ENCODE data around the gene RAB30.

RAB30 gene

DNA sequence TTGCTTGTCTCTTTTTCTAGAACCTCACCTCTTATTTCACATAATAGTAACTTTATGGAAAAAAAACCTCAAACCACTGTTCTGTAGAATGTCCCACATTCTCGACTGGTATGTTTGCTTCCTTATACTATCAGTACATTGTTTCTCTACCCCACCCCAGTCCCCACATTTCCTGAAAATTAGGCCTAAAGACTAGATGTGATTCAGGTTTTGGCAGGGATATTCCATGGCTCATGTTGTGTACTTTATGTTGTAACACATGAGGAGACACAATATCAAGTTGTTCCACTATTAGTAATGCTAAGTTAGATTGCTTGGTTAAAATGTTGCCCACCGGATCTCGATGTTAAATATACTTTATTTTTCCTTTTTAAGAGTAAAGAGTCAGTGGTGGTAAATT lies 135.4 kb downstream of the RAB30 start:
- DNase-seq = no peak

DNA sequence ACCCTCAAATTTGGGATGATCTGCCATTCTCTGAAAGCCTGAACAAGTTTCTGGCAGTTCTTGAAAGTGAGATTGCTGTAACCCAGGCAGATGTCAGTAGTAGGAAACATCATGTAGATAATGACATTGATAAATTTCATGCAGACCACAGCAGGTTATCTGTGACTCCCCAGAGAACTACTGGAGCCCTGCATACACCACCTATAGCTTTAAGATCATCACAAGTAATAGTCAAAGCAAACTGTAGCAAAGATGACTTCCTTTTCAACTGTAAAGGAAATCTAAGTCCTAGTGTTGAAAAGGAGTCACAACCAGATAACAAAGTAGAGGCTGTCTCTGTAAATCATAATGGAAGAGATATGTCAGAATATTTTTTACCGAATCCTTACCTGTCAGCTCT lies 139.1 kb downstream of the RAB30 start:
- DNase-seq = no peak

DNA sequence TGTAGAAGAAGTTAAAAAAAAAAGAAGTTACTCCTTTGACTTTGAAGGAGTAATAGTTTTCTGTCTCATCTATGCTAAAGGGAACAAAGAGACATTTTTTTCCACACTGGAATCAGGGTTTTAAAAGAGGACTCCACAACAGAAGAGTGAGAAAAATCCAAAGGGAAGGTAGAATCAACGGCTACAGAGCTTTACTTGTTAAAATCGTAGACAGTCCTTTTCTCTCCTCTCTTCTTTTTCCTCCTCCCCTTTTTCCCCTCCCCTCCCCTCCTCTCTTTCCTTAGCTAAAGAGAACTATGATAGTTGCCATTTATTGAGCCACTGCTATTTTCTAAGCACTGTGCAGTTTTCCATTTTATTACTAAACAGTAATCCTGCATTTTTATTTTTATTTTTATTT lies 141.0 kb downstream of the RAB30 start:
- no peak for DNase-seq

DNA sequence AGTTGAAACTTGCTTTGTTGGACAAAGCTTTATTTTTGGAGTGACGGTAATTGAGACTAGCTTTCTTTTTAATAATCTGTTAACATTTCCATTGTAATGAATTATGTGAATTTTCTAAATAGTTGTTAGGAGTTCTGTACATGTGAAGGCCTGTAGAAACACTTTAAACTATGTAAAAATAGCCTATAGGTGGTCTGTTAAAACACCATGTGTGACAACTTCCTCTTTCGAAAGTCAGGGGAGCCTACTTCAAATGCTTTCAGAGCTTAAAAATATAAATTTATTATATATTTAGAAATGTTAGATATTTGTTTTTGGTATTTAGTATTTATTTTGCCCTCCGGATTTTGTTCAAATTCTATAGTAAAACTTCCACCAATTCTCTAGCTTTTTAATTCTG lies 141.5 kb downstream of the RAB30 start:
- no peak for DNase-seq

GRCh38 chr11:82929121-82929520 lies 142.6 kb downstream of the RAB30 start:
- no peak for DNase-seq

DNA sequence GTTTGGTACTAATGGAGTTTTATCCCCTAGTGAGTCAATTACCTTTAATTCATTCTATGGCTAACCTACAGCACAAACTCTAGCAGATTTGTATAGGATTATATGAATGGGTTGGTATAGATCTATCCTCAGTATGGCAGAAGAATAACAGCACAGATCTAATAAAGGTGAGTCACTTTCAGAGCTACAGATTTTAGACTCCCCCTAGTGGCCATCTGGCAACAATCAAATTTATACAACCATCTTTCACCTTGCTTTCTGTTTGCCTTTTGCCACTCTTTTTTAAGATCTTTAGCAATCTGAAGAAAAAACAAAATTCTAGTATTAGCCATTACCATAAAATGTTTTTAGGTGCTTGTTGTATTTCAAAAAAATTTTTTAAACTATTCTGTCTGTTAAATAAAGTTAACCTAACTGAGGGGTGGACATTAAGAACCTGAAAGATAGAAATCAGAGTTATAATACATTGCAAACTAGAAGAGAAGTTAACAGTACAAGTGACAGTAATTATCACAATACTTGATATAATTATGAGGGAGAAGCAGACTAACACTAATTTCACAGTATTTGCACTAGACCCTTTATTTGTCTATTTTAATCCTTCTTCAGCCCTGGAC lies 144.3 kb downstream of the RAB30 start:
- peak; percentile 78 for DNase-seq

DNA sequence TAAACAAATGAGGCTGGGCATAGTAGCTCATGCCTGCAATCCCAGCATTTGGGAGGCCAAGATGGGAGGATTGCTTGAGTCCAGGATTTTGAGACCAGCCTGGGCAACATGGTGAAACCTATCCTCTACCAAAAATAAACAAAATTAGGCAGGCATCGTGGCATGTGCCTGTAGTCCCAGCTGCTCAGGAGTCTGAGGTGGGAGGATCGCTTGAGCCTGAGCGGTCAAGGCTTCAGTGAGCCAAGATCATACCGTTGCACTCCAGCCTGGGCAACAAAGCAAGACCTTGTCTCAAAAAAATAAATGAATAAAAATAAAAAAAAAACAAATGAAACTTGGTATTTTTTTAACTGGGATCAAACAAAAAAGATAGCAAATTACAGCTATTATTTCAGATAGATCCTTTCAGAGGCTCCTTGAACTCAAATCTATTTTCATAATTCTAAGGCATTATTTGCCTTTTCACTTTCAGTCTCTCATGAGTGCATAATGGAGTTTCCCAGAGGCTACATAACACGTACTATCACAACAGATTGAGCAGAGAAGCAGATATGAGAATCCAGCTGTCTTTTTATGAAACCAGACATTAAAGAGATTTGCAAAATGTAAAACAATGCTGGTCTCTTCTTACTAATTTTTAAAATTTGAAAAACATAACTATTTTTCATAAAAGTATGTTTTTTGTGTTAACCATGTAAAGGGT lies 147.0 kb downstream of the RAB30 start:
- no peak for DNase-seq

All from CD4-positive, alpha-beta T cell treated with Interleukin-12 subunit alpha and Interleukin-12 subunit beta, for 1 hour (primary cell).